ENCODE data around the gene KCNQ2.

KCNQ2 gene

DNA sequence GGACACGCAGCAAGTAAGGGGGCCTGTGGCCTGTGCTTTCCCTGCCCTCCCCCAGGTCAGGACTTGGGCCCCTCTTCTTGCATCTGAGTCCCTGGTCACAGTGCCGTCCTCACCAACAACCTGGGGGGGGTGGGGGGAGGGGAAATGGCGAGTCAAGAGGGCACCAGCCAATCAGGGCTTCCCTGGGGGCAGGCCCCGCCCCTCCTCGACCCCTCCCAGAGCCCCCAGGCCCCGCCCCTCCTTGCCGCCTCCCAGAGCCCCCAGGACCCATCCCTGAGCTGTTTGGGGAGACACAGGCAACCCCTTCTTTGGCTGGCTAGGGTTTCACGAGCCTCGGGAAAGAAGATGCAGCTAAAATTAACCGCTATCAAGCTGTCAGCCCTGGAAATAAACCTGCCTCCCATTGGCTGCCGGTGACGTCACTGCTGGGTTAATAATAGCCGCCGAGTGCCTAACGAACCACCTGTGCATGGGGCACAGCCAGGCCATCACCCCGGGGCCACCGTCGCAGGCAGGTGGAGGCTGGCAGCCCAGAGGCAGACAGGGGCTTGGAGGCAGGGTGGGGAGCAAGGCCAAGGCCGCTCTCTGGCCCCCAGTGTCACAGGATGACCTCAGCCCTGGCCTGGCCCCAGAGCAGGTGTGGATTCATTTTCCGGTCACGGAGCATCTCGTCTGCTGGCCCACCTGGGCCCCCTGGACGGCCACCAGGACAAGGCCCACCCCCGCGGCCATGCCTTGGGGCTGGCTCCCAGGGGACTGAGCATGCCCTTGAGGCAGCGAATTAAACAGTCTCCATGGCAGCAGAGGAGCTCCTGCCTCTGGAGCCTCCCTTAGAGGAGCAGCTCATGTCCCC is 29.6 kb upstream of the KCNQ2 start:
- Histone ChIP-seq H2BK120ac (ENCODE audit: low read depth, low read length) (no peak overlapping the region), H2BK15ac (ENCODE audit: low read length) (peak overlapping the region; percentile 67), H3K23ac (ENCODE audit: low read depth, low read length, poor library complexity) (peak overlapping the region; percentile 52)

DNA sequence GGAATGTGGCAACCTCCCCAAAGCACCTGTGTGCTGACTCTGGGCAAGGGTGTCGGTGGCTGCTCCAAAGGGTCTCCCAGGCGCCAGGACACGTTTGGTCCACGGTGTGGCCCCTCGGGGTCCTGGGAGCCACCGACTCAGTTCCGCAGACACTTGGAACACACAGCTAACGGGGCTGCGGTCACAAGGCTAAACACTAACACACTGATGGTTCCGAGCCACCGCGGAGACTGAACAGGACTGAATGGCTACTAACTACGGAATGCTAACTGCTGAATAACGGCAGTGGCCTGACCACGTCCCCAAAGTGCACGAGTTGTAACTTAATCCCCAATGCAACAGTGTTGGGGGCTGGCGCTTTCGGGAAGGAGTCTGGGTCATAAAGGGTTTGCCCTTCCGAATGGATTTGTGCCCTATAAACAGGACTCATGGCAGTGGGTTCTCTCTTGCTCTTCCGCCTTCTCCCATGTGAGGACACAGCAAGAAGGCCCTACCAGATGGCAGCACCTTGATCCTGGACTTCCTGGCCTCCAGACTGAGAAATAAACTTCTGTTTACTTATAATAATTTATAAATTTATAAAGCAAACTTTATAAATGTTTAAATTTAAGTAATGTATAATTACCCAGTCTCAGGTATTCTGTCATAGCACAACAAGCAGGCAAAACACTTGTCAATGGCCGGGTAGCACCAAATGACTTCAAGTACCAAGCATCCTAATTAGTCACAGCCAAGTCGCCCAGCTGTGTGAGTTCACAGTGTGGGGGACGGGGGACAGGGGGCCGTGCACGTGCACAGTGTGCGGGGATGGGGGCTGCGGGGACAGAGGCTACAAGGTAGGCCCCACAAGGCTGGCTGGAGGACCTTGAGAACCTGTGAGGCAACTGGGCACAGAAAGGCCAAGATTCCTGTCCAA is 28.7 kb upstream of the KCNQ2 start:
- no peak overlapping the region for H3K23ac ChIP-seq (ENCODE audit: low read depth, low read length, poor library complexity)
- H2AK5ac ChIP-seq (ENCODE audit: low read depth, low read length): peak overlapping the region; percentile 92
- H3K4me1 ChIP-seq (ENCODE audit: control insufficient read depth in 2 of 2, insufficient read depth in 1 of 2, low read depth in 1 of 2, low read length in 2 of 2): peaks cover 9 to 19% of the 10 kb centered on the region in 2 donors
- H3K36me3 ChIP-seq (replicated peaks in 1 of 2; ENCODE audit: control insufficient read depth in 2 of 2, insufficient read depth in 2 of 2, low read length in 2 of 2): no peaks in the 10 kb centered on the region
- DNase-seq (ENCODE audit: low spot score): no peak
- peak overlapping the region; percentile 53 for H3K4ac ChIP-seq (ENCODE audit: low read length)
- no CpG with 5 or more reads among the region's 27 CpGs for WGBS, 2 donors (ENCODE audit: extremely low coverage in 2 of 2, insufficient read length in 2 of 2, insufficient replicate concordance in 1 of 2)
- H3K4me3 ChIP-seq (ENCODE audit: low read length in 2 of 2): no peak overlapping the region
- no peak overlapping the region for H2BK12ac ChIP-seq (ENCODE audit: low read length)
- peaks cover 24 to 49% (median 42%) of the 10 kb centered on the region in 3 experiments for H3K27me3 ChIP-seq (ENCODE audit: control insufficient read depth in 3 of 3, insufficient read depth in 3 of 3, low read depth in 1 of 3, low read length in 3 of 3)
- no peak overlapping the region for H4K91ac ChIP-seq (ENCODE audit: low read depth, low read length, poor library complexity)
- no peak overlapping the region for H2BK120ac ChIP-seq (ENCODE audit: low read depth, low read length)
- H3K18ac ChIP-seq (ENCODE audit: low read length): peak overlapping the region; percentile 76
- H3K27ac ChIP-seq (replicated peaks; ENCODE audit: low read length): no peak overlapping the region
- H3K9me3 ChIP-seq (replicated peaks in 1 of 2; ENCODE audit: control insufficient read depth in 2 of 2, insufficient read depth in 1 of 2, low read depth in 1 of 2, low read length in 2 of 2): peaks cover 3 to 13% of the 10 kb centered on the region in 2 donors
- H3K14ac ChIP-seq (ENCODE audit: low read length): peak overlapping the region; percentile 39
- no peak overlapping the region for H2AFZ ChIP-seq (ENCODE audit: low read length)
- H4K8ac ChIP-seq (ENCODE audit: low read depth, low read length): no peak overlapping the region
- H2BK5ac ChIP-seq (ENCODE audit: low read length): no peak overlapping the region
- H2BK15ac ChIP-seq (ENCODE audit: low read length): peak overlapping the region; percentile 49
- H3K4me2 ChIP-seq (ENCODE audit: insufficient read depth, low read length, poor library complexity, severe bottlenecking): no peak overlapping the region
- H3K9ac ChIP-seq (ENCODE audit: low read depth, low read length, poor library complexity): no peak overlapping the region
- no peaks in the 10 kb centered on the region for H3K79me1 ChIP-seq (ENCODE audit: low read depth, low read length)

More for the DNA sequence above, 29.6 kb upstream of the KCNQ2 start:
- Histone ChIP-seq H3K9ac (ENCODE audit: low read depth, low read length, poor library complexity) (peak overlapping the region; percentile 12), H4K91ac (ENCODE audit: low read depth, low read length, poor library complexity) (no peak overlapping the region), H2AK5ac (ENCODE audit: low read depth, low read length) (peak overlapping the region; percentile 30), H3K4ac (ENCODE audit: low read length) (peak overlapping the region; percentile 53), H3K14ac (ENCODE audit: low read length) (peak overlapping the region; percentile 97), H3K9me3 (replicated peaks in 1 of 2; ENCODE audit: control insufficient read depth in 2 of 2, insufficient read depth in 1 of 2, low read depth in 1 of 2, low read length in 2 of 2) (peaks cover 3 to 13% of the 10 kb centered on the region in 2 donors), H3K18ac (ENCODE audit: low read length) (no peak overlapping the region), H4K8ac (ENCODE audit: low read depth, low read length) (no peak overlapping the region), H2BK12ac (ENCODE audit: low read length) (no peak overlapping the region), H3K4me3 (ENCODE audit: low read length in 2 of 2) (no peak overlapping the region), H3K4me1 (ENCODE audit: control insufficient read depth in 2 of 2, insufficient read depth in 1 of 2, low read depth in 1 of 2, low read length in 2 of 2) (peaks cover 9 to 19% of the 10 kb centered on the region in 2 donors), H3K36me3 (replicated peaks in 1 of 2; ENCODE audit: control insufficient read depth in 2 of 2, insufficient read depth in 2 of 2, low read length in 2 of 2) (no peaks in the 10 kb centered on the region), H2AFZ (ENCODE audit: low read length) (no peak overlapping the region), H3K27me3 (ENCODE audit: control insufficient read depth in 3 of 3, insufficient read depth in 3 of 3, low read depth in 1 of 3, low read length in 3 of 3) (peaks cover 19 to 40% (median 34%) of the 10 kb centered on the region in 3 experiments), H3K4me2 (ENCODE audit: insufficient read depth, low read length, poor library complexity, severe bottlenecking) (peak overlapping the region; percentile 18), H2BK5ac (ENCODE audit: low read length) (no peak overlapping the region), H3K27ac (replicated peaks; ENCODE audit: low read length) (no peak overlapping the region), H3K79me1 (ENCODE audit: low read depth, low read length) (no peaks in the 10 kb centered on the region)
- no peak for DNase-seq (ENCODE audit: low spot score)
- WGBS, 2 donors (ENCODE audit: extremely low coverage in 2 of 2, insufficient read length in 2 of 2, insufficient replicate concordance in 1 of 2): no CpG with 5 or more reads among the region's 26 CpGs

DNA sequence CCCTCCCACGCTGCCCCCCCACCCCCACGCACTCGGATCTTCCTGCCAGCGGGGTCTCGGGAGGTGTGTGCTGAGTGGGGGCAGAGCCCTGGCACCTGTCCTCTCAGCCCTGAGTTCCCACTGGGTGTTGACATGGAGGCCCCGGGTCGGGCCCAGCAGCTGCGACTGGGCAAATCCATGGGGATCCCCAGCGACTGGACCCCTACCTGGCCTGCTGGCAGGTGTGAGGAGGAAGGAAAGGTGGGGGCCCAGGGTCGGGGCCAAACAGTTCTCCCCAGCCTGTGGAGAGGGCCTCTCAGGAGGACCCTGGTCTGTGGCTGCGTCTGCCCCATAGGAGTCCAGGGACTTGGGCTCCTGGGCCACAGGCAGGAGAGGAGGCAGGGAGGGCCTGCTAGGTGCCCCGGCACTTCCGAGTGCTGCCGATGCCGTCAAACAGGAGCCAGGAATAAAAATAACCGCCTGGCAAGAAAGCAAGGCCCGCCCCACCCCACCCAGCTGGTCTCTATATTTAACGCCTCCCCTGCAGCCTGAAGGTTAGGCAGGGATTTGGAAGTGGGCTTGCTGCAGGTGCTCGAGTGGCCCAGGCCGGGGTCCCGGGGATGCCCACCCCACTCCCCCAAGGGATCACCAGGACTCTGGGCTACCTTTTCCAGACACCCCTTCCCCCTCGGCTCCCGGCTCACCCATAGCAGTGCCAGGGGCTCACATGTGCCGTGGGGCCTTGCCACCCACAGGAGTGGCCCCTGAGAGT is 27.9 kb upstream of the KCNQ2 start:
- no peak overlapping the region for H3K9ac ChIP-seq (ENCODE audit: low read depth, low read length, poor library complexity)
- no peaks in the 10 kb centered on the region for H3K79me1 ChIP-seq (ENCODE audit: low read depth, low read length)
- whole genome bisulfite sequencing, 2 donors (ENCODE audit: extremely low coverage in 2 of 2, insufficient read length in 2 of 2, insufficient replicate concordance in 1 of 2): no CpG with 5 or more reads among the region's 24 CpGs
- peak overlapping the region; percentile 71 for H3K14ac ChIP-seq (ENCODE audit: low read length)
- H2BK15ac ChIP-seq (ENCODE audit: low read length): no peak overlapping the region
- no peak overlapping the region for H2BK5ac ChIP-seq (ENCODE audit: low read length)
- no peak overlapping the region for H3K4ac ChIP-seq (ENCODE audit: low read length)
- peak overlapping the region; percentile 57 for H3K18ac ChIP-seq (ENCODE audit: low read length)
- no peak overlapping the region for H4K91ac ChIP-seq (ENCODE audit: low read depth, low read length, poor library complexity)
- H3K9me3 ChIP-seq (replicated peaks in 1 of 2; ENCODE audit: control insufficient read depth in 2 of 2, insufficient read depth in 1 of 2, low read depth in 1 of 2, low read length in 2 of 2): peaks cover 3 to 8% of the 10 kb centered on the region in 2 donors
- no peak overlapping the region for H3K23ac ChIP-seq (ENCODE audit: low read depth, low read length, poor library complexity)
- no peak overlapping the region for H4K8ac ChIP-seq (ENCODE audit: low read depth, low read length)
- no peak for DNase-seq (ENCODE audit: low spot score)
- peaks cover 9 to 19% of the 10 kb centered on the region in 2 donors for H3K4me1 ChIP-seq (ENCODE audit: control insufficient read depth in 2 of 2, insufficient read depth in 1 of 2, low read depth in 1 of 2, low read length in 2 of 2)
- peak overlapping the region; percentile 92 for H2AK5ac ChIP-seq (ENCODE audit: low read depth, low read length)
- no peak overlapping the region for H2BK120ac ChIP-seq (ENCODE audit: low read depth, low read length)
- no peak overlapping the region for H3K4me2 ChIP-seq (ENCODE audit: insufficient read depth, low read length, poor library complexity, severe bottlenecking)
- H3K27me3 ChIP-seq (ENCODE audit: control insufficient read depth in 3 of 3, insufficient read depth in 3 of 3, low read depth in 1 of 3, low read length in 3 of 3): peaks cover 24 to 49% (median 42%) of the 10 kb centered on the region in 3 experiments
- no peak overlapping the region for H3K27ac ChIP-seq (replicated peaks; ENCODE audit: low read length)
- H3K36me3 ChIP-seq (replicated peaks in 1 of 2; ENCODE audit: control insufficient read depth in 2 of 2, insufficient read depth in 2 of 2, low read length in 2 of 2): no peaks in the 10 kb centered on the region
- no peak overlapping the region for H2AFZ ChIP-seq (ENCODE audit: low read length)
- H2BK12ac ChIP-seq (ENCODE audit: low read length): no peak overlapping the region
- no peak overlapping the region for H3K4me3 ChIP-seq (ENCODE audit: low read length in 2 of 2)

Data from neuronal stem cell (in vitro differentiated cells).